ENCODE data around the gene WWOX. TPM values are rescaled to one million over a fixed set of nuclear protein-coding genes. Genes with fewer than 3 reads are reported as not detected.

The WWOX gene
- total and polyA plus RNA-seq, 2 donors (not counting 1 experiment from before 2014, with no cell fraction given) = 10.5 to 42.3 TPM

GRCh38 chr16:78946556-78946955, 847.1 kb downstream of the WWOX start:
- WGBS (ENCODE audit: insufficient coverage) = 98% methylated on average over 10 of the region's 11 CpGs
- no peaks in the 10 kb centered on the region for H3K4me1 ChIP-seq (ENCODE audit: control insufficient read depth in 2 of 2, insufficient read depth in 2 of 2, low read length in 2 of 2)
- H3K9me3 ChIP-seq (ENCODE audit: control extremely low read depth in 1 of 3, control insufficient read depth in 2 of 3, insufficient read depth in 1 of 3, low read length in 2 of 3) = peaks cover 0 to 9% (median 0%) of the 10 kb centered on the region in 3 donors
- Mint-ChIP-seq H3K27me3 (peaks cover 8% of the 10 kb centered on the region), H3K4me1 (peaks cover 8% of the 10 kb centered on the region), H3K27ac (no peak overlapping the region), H3K4me3 (no peak overlapping the region), H3K9me3 (ENCODE audit: insufficient read depth) (peaks cover 2% of the 10 kb centered on the region)
- H4K20me1 ChIP-seq (ENCODE audit: control insufficient read depth, insufficient read depth, low read length, poor library complexity, severe bottlenecking) = no peaks in the 10 kb centered on the region
- no peak overlapping the region for H2AFZ ChIP-seq (ENCODE audit: insufficient read depth, low read depth, low read length, poor library complexity, severe bottlenecking)
- TF ChIP-seq CTCF (IDR thresholded peaks at IDR 0.05) (no peak), EZH2 (IDR thresholded peaks at IDR 0.05; ENCODE audit: borderline replicate concordance, insufficient read depth, low read depth, low read length, poor library complexity, severe bottlenecking) (no peak)
- no peaks in the 10 kb centered on the region for H3K79me2 ChIP-seq (ENCODE audit: control insufficient read depth, insufficient read depth, low read length)
- intact Hi-C loops (cut with micrococcal nuclease) = no loop called here
- H3K4me3 ChIP-seq (ENCODE audit: control extremely low read depth in 1 of 5, extremely low read depth in 1 of 5, insufficient read depth in 1 of 5, low read depth in 2 of 5, low read length in 4 of 5) = no peak overlapping the region
- H3K27me3 ChIP-seq (replicated peaks in 1 of 4; ENCODE audit: control extremely low read depth in 1 of 4, control insufficient read depth in 3 of 4, insufficient read depth in 4 of 4, low read length in 3 of 4) = no peaks in the 10 kb centered on the region
- no peak overlapping the region for H3K9ac ChIP-seq (ENCODE audit: low read length)
- no peak overlapping the region for H3K27ac ChIP-seq (ENCODE audit: low read length in 2 of 2)
- POLR2A ChIA-PET = no interaction called here
- H3K4me2 ChIP-seq (replicated peaks; ENCODE audit: low read depth, low read length, poor library complexity, severe bottlenecking) = no peak overlapping the region
- ATAC-seq (ENCODE audit: low read depth) (no peak), DNase-seq (no peak)
- CTCF ChIA-PET = no interaction called here
- H3K36me3 ChIP-seq (replicated peaks in 1 of 2; ENCODE audit: control extremely low read depth in 1 of 2, control insufficient read depth in 1 of 2, extremely low read depth in 1 of 2, insufficient read depth in 2 of 2, low read length in 1 of 2) = no peaks in the 10 kb centered on the region

GRCh38 chr16:78950768-78951167, 851.3 kb downstream of the WWOX start:
- TF ChIP-seq EZH2 (IDR thresholded peaks at IDR 0.05; ENCODE audit: borderline replicate concordance, insufficient read depth, low read depth, low read length, poor library complexity, severe bottlenecking) = no peak
- no peak for TF ChIP-seq CTCF (IDR thresholded peaks at IDR 0.05)
- Histone ChIP-seq H3K36me3 (replicated peaks in 1 of 2; ENCODE audit: control extremely low read depth in 1 of 2, control insufficient read depth in 1 of 2, extremely low read depth in 1 of 2, insufficient read depth in 2 of 2, low read length in 1 of 2) (no peaks in the 10 kb centered on the region), H3K9me3 (ENCODE audit: control extremely low read depth in 1 of 3, control insufficient read depth in 2 of 3, insufficient read depth in 1 of 3, low read length in 2 of 3) (peaks cover 0 to 9% (median 0%) of the 10 kb centered on the region in 3 donors), H3K79me2 (ENCODE audit: control insufficient read depth, insufficient read depth, low read length) (no peaks in the 10 kb centered on the region), H3K27me3 (replicated peaks in 1 of 4; ENCODE audit: control extremely low read depth in 1 of 4, control insufficient read depth in 3 of 4, insufficient read depth in 4 of 4, low read length in 3 of 4) (peaks cover 0 to 5% (median 2%) of the 10 kb centered on the region in 4 experiments), H3K9ac (ENCODE audit: low read length) (no peak overlapping the region), H4K20me1 (ENCODE audit: control insufficient read depth, insufficient read depth, low read length, poor library complexity, severe bottlenecking) (no peaks in the 10 kb centered on the region), H3K4me3 (ENCODE audit: control extremely low read depth in 1 of 5, extremely low read depth in 1 of 5, insufficient read depth in 1 of 5, low read depth in 2 of 5, low read length in 4 of 5) (no peak overlapping the region), H3K4me2 (replicated peaks; ENCODE audit: low read depth, low read length, poor library complexity, severe bottlenecking) (no peak overlapping the region), H2AFZ (ENCODE audit: insufficient read depth, low read depth, low read length, poor library complexity, severe bottlenecking) (no peak overlapping the region), H3K27ac (ENCODE audit: low read length in 2 of 2) (no peak overlapping the region), H3K4me1 (ENCODE audit: control insufficient read depth in 2 of 2, insufficient read depth in 2 of 2, low read length in 2 of 2) (no peaks in the 10 kb centered on the region)
- ChIA-PET POLR2A (no interaction called here), CTCF (no interaction called here)
- Mint-ChIP-seq H3K27ac (no peak overlapping the region), H3K4me1 (no peaks in the 10 kb centered on the region), H3K27me3 (peaks cover 8% of the 10 kb centered on the region), H3K4me3 (no peak overlapping the region), H3K9me3 (ENCODE audit: insufficient read depth) (peaks cover 5% of the 10 kb centered on the region)
- no CpG with 5 or more reads among the region's 3 CpGs for WGBS (ENCODE audit: insufficient coverage)
- intact Hi-C loops (cut with micrococcal nuclease) = no loop called here
- DNase-seq (no peak), ATAC-seq (ENCODE audit: low read depth) (no peak)
